DMS79 (cell line): ENCODE data around the gene ZFP57.

Source experiments
- DNase-seq: peaks from one replicate; lab custom pipeline; 2025; lab: John Stamatoyannopoulos, UW

The ZFP57 gene

DNA sequence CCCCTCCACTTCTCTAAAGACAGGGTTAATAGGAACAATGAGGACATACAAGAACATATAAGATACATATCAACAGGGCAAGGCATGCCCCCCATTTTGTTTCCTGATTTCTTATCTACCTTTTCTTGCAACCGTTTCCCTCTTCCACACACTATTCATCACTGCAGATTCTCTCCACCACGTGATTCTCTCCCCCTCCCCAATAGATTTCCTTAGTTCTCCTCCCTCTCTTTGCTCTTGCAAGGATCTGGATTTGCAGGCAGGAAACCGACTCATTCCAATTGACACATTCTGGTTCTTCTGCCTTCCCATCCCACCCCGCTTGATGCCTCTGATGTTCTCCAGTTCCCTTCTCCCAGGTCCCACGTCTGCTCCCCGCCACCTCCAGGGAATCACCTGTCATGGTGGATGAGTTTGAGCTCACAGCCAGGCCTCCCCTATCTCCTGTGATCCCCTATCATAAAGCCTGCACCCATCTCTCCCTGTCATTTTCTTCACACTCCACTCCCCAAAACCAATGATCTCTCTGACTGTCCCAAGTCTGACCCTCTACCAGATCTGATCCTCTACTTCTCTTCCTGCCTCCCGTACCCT, 55.5 kb downstream of the ZFP57 start:
- DNase-seq, result no peak

DNA sequence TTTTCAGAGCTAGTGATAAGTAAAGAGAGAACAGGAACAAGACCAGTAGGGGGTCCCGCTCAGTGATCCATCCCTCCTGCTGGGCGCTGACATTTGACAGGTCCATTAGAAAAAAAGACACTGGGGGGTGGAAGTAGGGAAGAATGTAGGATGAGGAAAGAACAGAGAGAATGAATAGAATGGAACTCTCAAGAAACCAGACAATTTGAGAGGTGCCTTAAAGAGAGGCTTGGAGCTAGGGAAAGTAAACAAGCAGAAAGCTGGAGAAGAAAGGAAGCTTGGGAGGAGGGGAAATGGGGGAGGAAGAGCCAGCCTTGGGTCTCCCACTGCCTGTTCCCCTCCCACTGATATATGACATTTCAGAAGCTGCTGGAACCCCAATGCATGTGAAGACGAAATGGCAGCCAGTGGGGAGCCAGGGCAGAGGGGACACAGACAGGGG, 56.4 kb downstream of the ZFP57 start:
- no peak for DNase-seq
